Measurements from ENCODE around the gene ATOH8. TPM values are rescaled to one million over a fixed set of nuclear protein-coding genes. Genes with fewer than 3 reads are reported as not detected.

The ATOH8 gene
- total RNA-seq, 2 donors from 2014 or later = 40.1 to 49.8 TPM

DNA sequence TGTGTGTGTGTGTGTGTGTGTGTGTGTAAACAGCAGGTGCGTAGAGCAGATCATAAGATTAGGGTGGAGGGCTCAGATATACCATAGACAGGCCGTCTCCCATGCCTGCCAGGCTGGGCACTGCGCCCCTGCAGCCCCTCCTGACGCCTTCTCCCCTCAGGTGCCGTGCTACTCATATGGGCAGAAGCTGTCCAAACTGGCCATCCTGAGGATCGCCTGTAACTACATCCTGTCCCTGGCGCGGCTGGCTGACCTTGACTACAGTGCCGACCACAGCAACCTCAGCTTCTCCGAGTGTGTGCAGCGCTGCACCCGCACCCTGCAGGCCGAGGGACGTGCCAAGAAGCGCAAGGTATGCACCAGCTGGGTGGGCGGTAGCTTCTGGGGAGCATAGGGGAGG, 10.0 kb downstream of the ATOH8 start:
- H3K4me1 ChIP-seq (replicated peaks) = no peaks in the 10 kb centered on the region

DNA sequence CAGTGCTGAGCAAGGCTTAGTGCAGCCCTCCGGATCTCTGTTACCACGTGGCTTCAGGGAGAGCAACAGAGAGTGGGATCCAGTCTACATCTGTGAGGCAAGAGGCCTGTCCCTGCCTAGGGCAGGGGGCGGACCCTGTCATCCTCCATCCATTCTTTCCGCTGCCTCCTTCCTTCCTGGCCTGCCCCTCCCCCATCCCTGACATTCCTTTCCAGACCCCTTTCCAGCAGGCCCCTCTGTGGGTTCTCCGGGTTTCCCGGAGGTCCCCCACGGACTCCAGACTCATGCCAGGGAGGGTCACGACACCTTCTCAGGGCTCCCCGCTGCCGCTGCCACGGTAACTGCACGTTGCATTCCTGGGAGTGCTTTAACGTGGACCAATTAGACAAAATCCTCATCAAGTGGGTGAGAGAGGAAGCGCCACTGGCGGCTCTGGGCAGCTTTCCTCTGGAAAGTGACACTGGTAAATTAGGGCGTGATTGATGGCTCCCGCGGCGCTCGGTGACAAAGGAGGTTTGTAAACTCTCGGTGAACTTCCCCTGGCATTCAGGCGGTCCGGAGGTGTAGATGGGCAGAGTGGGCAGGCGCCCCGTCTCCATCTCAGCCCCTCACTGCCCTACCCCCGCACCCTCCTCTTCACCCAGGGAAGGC, 11.4 kb downstream of the ATOH8 start:
- no peaks in the 10 kb centered on the region for H3K27me3 ChIP-seq (replicated peaks; ENCODE audit: insufficient read depth)
- H3K4me1 ChIP-seq (replicated peaks) = peaks cover 4% of the 10 kb centered on the region
- no peak overlapping the region for H3K4me3 ChIP-seq
- no peak for DNase-seq (ENCODE audit: low spot score)
- no peak overlapping the region for H3K27ac ChIP-seq
- TF ChIP-seq, protein P1, sequence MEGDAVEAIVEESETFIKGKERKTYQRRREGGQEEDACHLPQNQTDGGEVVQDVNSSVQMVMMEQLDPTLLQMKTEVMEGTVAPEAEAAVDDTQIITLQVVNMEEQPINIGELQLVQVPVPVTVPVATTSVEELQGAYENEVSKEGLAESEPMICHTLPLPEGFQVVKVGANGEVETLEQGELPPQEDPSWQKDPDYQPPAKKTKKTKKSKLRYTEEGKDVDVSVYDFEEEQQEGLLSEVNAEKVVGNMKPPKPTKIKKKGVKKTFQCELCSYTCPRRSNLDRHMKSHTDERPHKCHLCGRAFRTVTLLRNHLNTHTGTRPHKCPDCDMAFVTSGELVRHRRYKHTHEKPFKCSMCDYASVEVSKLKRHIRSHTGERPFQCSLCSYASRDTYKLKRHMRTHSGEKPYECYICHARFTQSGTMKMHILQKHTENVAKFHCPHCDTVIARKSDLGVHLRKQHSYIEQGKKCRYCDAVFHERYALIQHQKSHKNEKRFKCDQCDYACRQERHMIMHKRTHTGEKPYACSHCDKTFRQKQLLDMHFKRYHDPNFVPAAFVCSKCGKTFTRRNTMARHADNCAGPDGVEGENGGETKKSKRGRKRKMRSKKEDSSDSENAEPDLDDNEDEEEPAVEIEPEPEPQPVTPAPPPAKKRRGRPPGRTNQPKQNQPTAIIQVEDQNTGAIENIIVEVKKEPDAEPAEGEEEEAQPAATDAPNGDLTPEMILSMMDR (IDR thresholded peaks at IDR 0.05) = no peak
- TF ChIP-seq POLR2AphosphoS5 (IDR thresholded peaks at IDR 0.05) (no peak), POLR2A (IDR thresholded peaks at IDR 0.05) (no peak)
- H3K9me3 ChIP-seq = no peaks in the 10 kb centered on the region
- 44% methylated on average over 26 of the region's 26 CpGs for WGBS
- no peaks in the 10 kb centered on the region for H3K36me3 ChIP-seq
- intact Hi-C loops (cut with DNase I) = no loop called here

More for the DNA sequence above, 10.0 kb downstream of the ATOH8 start:
- no peaks in the 10 kb centered on the region for H3K9me3 ChIP-seq
- no peak overlapping the region for H3K4me3 ChIP-seq
- no peaks in the 10 kb centered on the region for H3K36me3 ChIP-seq
- TF ChIP-seq, protein P1 (IDR thresholded peaks at IDR 0.05) = no peak
- DNase-seq (ENCODE audit: low spot score) = no peak
- intact Hi-C loops (cut with DNase I) = no loop called here
- no peaks in the 10 kb centered on the region for H3K27me3 ChIP-seq (replicated peaks; ENCODE audit: insufficient read depth)
- 89% methylated on average over 16 of the region's 16 CpGs for WGBS
- no peak overlapping the region for H3K27ac ChIP-seq

DNA sequence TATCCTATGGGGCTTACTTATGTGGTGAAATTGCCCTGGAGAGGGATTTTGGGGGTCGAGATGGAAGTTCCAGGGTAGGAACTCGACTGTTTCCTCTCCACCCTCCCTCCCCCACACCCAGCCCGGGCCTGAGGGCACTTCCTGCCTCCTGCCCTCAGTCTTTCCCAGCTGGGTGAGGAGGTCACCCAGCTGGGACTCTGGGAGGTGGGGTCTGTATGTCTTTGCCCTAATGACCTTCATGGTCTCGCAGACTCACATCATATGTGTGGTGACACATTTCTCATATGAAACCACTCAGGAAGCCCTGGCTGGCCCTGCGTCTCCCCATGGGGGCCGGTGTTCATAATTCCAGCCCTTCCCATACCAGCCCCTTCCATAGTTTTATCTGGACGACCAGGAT, 12.4 kb downstream of the ATOH8 start:
- Histone ChIP-seq H3K4me1 (replicated peaks) (peaks cover 4% of the 10 kb centered on the region), H3K9me3 (no peaks in the 10 kb centered on the region), H3K36me3 (no peaks in the 10 kb centered on the region), H3K4me3 (no peak overlapping the region), H3K27me3 (replicated peaks; ENCODE audit: insufficient read depth) (no peaks in the 10 kb centered on the region), H3K27ac (no peak overlapping the region)
- WGBS = 81% methylated on average over 7 of the region's 7 CpGs
- DNase-seq (ENCODE audit: low spot score) = no peak
- TF ChIP-seq POLR2AphosphoS5 (IDR thresholded peaks at IDR 0.05) (no peak), POLR2A (IDR thresholded peaks at IDR 0.05) (no peak)
- TF ChIP-seq, protein P1 (IDR thresholded peaks at IDR 0.05) = no peak
- intact Hi-C loops (cut with DNase I) = no loop called here

DNA sequence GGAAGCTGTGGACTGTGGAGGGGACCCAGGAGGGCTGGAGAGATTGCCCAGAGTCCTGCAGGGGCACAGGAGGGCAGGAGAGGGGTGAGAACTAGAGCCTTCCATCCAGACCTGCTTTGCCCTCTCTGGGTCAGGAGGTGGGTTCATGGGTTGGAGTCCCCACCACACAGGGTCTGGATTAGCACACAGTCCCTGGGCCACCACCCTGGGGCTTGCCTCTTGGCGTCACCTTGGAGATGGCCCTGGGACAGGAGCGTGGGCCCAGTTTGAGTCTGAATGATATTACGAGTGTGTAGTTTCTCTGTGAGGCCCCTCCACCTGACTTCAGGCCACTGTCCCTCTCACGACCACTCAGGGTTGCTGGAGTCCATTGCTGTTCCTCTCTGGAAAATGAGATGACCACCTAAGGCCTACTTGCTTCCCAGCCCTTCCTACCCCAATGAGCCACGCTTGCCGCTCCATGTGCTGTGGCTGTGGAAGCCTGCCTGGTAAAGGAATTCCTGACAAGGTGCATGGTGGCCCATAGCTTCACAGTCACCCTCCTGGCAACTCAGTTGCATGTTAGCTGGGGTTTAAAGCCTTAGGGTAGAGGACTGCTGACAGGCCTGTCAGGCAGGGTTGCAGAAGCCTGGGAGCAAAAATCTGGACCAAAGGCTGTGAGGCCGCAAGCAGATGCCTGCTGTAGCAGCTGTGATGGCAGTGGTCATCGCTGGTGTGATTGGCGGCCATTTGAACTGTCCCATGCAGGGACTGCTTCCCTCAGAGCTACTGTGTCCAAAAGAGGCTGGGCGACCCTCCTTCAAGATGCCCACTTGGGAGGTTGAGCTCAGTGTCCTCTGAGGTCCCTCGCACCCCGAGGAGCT, 14.2 kb downstream of the ATOH8 start:
- Histone ChIP-seq H3K27ac (no peak overlapping the region), H3K9me3 (no peaks in the 10 kb centered on the region)
- DNase-seq (ENCODE audit: low spot score) = no peak

More for the DNA sequence above, 14.2 kb downstream of the ATOH8 start:
- 79% methylated on average over 12 of the region's 12 CpGs for WGBS
- Histone ChIP-seq H3K4me3 (no peak overlapping the region), H3K4me1 (replicated peaks) (peaks cover 12% of the 10 kb centered on the region), H3K27me3 (replicated peaks; ENCODE audit: insufficient read depth) (no peaks in the 10 kb centered on the region), H3K36me3 (no peaks in the 10 kb centered on the region)
- TF ChIP-seq POLR2A (IDR thresholded peaks at IDR 0.05) (no peak), POLR2AphosphoS5 (IDR thresholded peaks at IDR 0.05) (no peak)
- TF ChIP-seq, protein P1 (IDR thresholded peaks at IDR 0.05) = no peak
- intact Hi-C loops (cut with DNase I) = no loop called here

Measured in prostate gland (tissue), 2 donors.